ENCODE measurements around the gene BTN3A1.

DNA sequence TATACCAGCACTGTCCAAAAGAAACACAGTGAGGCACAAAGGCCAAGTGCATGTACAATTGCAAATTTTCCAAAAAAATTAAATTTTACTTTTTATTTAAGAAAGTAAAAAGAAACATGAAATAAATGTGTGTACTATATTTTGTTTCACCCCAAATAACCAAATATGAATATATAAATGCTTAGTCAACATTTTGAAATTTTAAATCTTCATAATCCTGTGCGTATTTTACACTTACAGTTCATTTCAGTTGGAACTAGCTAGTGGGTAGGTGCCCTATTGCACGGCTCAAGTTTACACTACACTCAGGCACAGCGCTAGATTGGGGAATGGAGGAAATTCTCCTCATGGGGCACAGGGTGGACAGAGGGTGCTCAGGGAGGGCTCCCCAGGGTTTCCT lies 20.3 kb downstream of the BTN3A1 start:
- TF ChIP-seq, protein P1, sequence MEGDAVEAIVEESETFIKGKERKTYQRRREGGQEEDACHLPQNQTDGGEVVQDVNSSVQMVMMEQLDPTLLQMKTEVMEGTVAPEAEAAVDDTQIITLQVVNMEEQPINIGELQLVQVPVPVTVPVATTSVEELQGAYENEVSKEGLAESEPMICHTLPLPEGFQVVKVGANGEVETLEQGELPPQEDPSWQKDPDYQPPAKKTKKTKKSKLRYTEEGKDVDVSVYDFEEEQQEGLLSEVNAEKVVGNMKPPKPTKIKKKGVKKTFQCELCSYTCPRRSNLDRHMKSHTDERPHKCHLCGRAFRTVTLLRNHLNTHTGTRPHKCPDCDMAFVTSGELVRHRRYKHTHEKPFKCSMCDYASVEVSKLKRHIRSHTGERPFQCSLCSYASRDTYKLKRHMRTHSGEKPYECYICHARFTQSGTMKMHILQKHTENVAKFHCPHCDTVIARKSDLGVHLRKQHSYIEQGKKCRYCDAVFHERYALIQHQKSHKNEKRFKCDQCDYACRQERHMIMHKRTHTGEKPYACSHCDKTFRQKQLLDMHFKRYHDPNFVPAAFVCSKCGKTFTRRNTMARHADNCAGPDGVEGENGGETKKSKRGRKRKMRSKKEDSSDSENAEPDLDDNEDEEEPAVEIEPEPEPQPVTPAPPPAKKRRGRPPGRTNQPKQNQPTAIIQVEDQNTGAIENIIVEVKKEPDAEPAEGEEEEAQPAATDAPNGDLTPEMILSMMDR (IDR thresholded peaks at IDR 0.05; ENCODE audit: poor library complexity, severe bottlenecking) = no peak
- TF ChIP-seq MXI1 (conservative IDR thresholded peaks at IDR 0.05; ENCODE audit: poor library complexity, severe bottlenecking) = no peak
- TF ChIP-seq, protein P2, sequence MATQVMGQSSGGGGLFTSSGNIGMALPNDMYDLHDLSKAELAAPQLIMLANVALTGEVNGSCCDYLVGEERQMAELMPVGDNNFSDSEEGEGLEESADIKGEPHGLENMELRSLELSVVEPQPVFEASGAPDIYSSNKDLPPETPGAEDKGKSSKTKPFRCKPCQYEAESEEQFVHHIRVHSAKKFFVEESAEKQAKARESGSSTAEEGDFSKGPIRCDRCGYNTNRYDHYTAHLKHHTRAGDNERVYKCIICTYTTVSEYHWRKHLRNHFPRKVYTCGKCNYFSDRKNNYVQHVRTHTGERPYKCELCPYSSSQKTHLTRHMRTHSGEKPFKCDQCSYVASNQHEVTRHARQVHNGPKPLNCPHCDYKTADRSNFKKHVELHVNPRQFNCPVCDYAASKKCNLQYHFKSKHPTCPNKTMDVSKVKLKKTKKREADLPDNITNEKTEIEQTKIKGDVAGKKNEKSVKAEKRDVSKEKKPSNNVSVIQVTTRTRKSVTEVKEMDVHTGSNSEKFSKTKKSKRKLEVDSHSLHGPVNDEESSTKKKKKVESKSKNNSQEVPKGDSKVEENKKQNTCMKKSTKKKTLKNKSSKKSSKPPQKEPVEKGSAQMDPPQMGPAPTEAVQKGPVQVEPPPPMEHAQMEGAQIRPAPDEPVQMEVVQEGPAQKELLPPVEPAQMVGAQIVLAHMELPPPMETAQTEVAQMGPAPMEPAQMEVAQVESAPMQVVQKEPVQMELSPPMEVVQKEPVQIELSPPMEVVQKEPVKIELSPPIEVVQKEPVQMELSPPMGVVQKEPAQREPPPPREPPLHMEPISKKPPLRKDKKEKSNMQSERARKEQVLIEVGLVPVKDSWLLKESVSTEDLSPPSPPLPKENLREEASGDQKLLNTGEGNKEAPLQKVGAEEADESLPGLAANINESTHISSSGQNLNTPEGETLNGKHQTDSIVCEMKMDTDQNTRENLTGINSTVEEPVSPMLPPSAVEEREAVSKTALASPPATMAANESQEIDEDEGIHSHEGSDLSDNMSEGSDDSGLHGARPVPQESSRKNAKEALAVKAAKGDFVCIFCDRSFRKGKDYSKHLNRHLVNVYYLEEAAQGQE (IDR thresholded peaks at IDR 0.05; ENCODE audit: borderline replicate concordance) = no peak
- TF ChIP-seq EP300 (conservative IDR thresholded peaks at IDR 0.05; ENCODE audit: poor library complexity, severe bottlenecking) = no peak
- no peak for TF ChIP-seq EZH2 (IDR thresholded peaks at IDR 0.05; ENCODE audit: borderline replicate concordance, insufficient read depth, low read length, poor library complexity, severe bottlenecking)
- no peak for TF ChIP-seq TAF1 (IDR thresholded peaks at IDR 0.05; ENCODE audit: low read depth)
- TF ChIP-seq POLR2AphosphoS5 (IDR thresholded peaks at IDR 0.05) = no peak

All from neural cell (in vitro differentiated cells).